SK-N-SH (cell line): ENCODE data around the gene MT1E. TPM values are rescaled to one million over a fixed set of nuclear protein-coding genes. Genes with fewer than 3 reads are reported as not detected.

Source experiments
- CTCF ChIA-PET: fragments of 300-600, 350-600 bp; formaldehyde crosslinking; extraction: SDS; loops from one replicate; lab custom pipeline; 2021; lab: Yijun Ruan, JAX
- POLR2A ChIA-PET: fragments of 350-600 bp; sonication (Branson Sonifier 250); formaldehyde crosslinking; extraction: SDS; loops from one replicate; lab custom pipeline; 2020; ENCODE audit warnings: antibody characterized with exemption, inconsistent platforms; lab: Yijun Ruan, JAX
- DNase-seq: peaks from one replicate; pipeline ENCODE4 v3.0.0; 2012
- H2AFZ ChIP-seq: fragments of 200-600 bp; sonication (generic); 2 replicates; pipeline ENCODE4 v1.8.1; 2016; ENCODE audit warnings: antibody characterized with exemption, mild to moderate bottlenecking, low read depth
- H3F3A ChIP-seq: fragments of 200-600 bp; sonication (generic); replicated peaks from 2 replicates; pipeline ENCODE3; 2016; ENCODE audit warnings: antibody characterized with exemption, mild to moderate bottlenecking; ENCODE audit not compliant: insufficient read depth
- H3K27ac ChIP-seq, 2 experiments: fragments of 200-500 bp in 1 of 2; fragments of 200-600 bp in 1 of 2; sonication (Bioruptor generic) in 1 of 2; sonication (generic), shearing (Covaris generic) in 1 of 2; 2 replicates each; pipeline versions ENCODE4 v1.5.1 to v1.6.1; 2014 to 2016; ENCODE audit warnings: low read depth in 2 of 2, inconsistent platforms in 1 of 2, low read length in 1 of 2, mild to moderate bottlenecking in 1 of 2, mixed read lengths in 1 of 2
- H3K27me3 ChIP-seq: fragments of 200-600 bp; sonication (generic), shearing (Covaris generic); 2 replicates; pipeline ENCODE4 v1.6.1; 2016; ENCODE audit warnings: mixed run types; ENCODE audit not compliant: insufficient read depth
- H3K36me3 ChIP-seq, 2 experiments: fragments of 200-500 bp in 1 of 2; fragments of 200-600 bp in 1 of 2; sonication (Bioruptor generic) in 1 of 2; sonication (generic) in 1 of 2; replicated peaks in 1 of 2; 2 replicates each; pipeline versions ENCODE3 to v1.5.1; 2014 to 2016; ENCODE audit warnings: low read length in 1 of 2, mild to moderate bottlenecking in 1 of 2; ENCODE audit not compliant: insufficient read depth in 2 of 2, control insufficient read depth in 1 of 2
- H3K4me1 ChIP-seq, 2 experiments: fragments of 200-500 bp in 1 of 2; fragments of 200-600 bp in 1 of 2; sonication (Bioruptor generic) in 1 of 2; sonication (generic), shearing (Covaris generic) in 1 of 2; 2 replicates each; pipeline versions ENCODE4 v1.5.1 to v1.6.1; 2014 to 2016; ENCODE audit warnings: low read depth in 1 of 2, low read length in 1 of 2, mixed run types in 1 of 2; ENCODE audit not compliant: insufficient read depth in 2 of 2, control insufficient read depth in 1 of 2
- H3K4me2 ChIP-seq: fragments of 200-600 bp; sonication (generic), shearing (Covaris generic); 2 replicates; pipeline ENCODE4 v1.6.1; 2017; ENCODE audit warnings: mixed run types
- H3K4me3 ChIP-seq, 2 experiments: fragments of 200-500 bp in 1 of 2; fragments of 200-600 bp in 1 of 2; sonication (Bioruptor generic) in 1 of 2; sonication (generic), shearing (Covaris generic) in 1 of 2; 2 replicates each; pipeline versions ENCODE4 v1.5.1 to v1.8.1; 2014 to 2016; ENCODE audit warnings: low read depth in 2 of 2, inconsistent platforms in 1 of 2, low read length in 1 of 2, mild to moderate bottlenecking in 1 of 2, mixed read lengths in 1 of 2, moderate library complexity in 1 of 2
- H3K79me2 ChIP-seq: fragments of 200-600 bp; sonication (generic); 2 replicates; pipeline ENCODE4 v1.8.1; 2017; ENCODE audit warnings: mild to moderate bottlenecking; ENCODE audit not compliant: insufficient read depth
- H3K9ac ChIP-seq: fragments of 200-600 bp; sonication (generic); 2 replicates; pipeline ENCODE4 v1.6.1; 2017; ENCODE audit warnings: mixed run types
- H3K9me2 ChIP-seq: fragments of 200-600 bp; sonication (generic); 2 replicates; pipeline ENCODE4 v1.6.1; 2017; ENCODE audit warnings: mixed run types
- H3K9me3 ChIP-seq: fragments of 200-600 bp; sonication (generic); 2 replicates; pipeline ENCODE4 v1.6.1; 2017; ENCODE audit warnings: mixed run types, mild to moderate bottlenecking, moderate library complexity
- H4K20me1 ChIP-seq: fragments of 200-600 bp; sonication (generic); 2 replicates; pipeline ENCODE4 v1.6.1; 2017; ENCODE audit warnings: mild to moderate bottlenecking, mixed run types; ENCODE audit not compliant: insufficient read depth
- CHD2 ChIP-seq: fragments of 150-350 bp; IDR thresholded peaks from 2 replicates; pipeline ENCODE4 v1.6.1; 2018; ENCODE audit warnings: low read length; ENCODE audit not compliant: partially characterized antibody
- EP300 ChIP-seq, 2 experiments: IDR thresholded peaks; 2 replicates each; pipeline versions ENCODE4 v1.4.0 to v1.6.1; 2012; ENCODE audit warnings: borderline replicate concordance in 1 of 2, low read depth in 1 of 2, low read length in 1 of 2
- NFIC ChIP-seq: IDR thresholded peaks from 2 replicates; pipeline ENCODE4 v1.4.0; 2012; ENCODE audit warnings: borderline replicate concordance
- PBX3 ChIP-seq: IDR thresholded peaks from 2 replicates; pipeline ENCODE4; 2012
- POLR2AphosphoS5 ChIP-seq: IDR thresholded peaks from 2 replicates; pipeline ENCODE4 v1.6.1; 2012; ENCODE audit warnings: low read depth, low read length
- RXRA ChIP-seq: IDR thresholded peaks from 2 replicates; pipeline ENCODE4 v1.4.0; 2012; ENCODE audit warnings: low read depth, mild to moderate bottlenecking, borderline replicate concordance
- TAF1 ChIP-seq: IDR thresholded peaks from 2 replicates; pipeline ENCODE4 v1.6.1; 2012; ENCODE audit warnings: low read depth, mild to moderate bottlenecking, low read length, moderate library complexity, borderline replicate concordance
- YY1 ChIP-seq: IDR thresholded peaks from 2 replicates; pipeline ENCODE4 v1.4.0; 2012; ENCODE audit warnings: low read depth, mild to moderate bottlenecking
- ZBTB33 ChIP-seq: IDR thresholded peaks from 2 replicates; pipeline ENCODE4 v1.4.0; 2012; ENCODE audit warnings: low read depth, borderline replicate concordance
- WGBS: methylation state at CpG from one replicate; pipeline ENCODE4 v1.1.6; 2017; ENCODE audit warnings: low lambda C conversion rate; 5-methylcytosine and 5-hydroxymethylcytosine counted together
- polyA plus RNA-seq, 3 experiments: library from polyadenylated mRNA; depleted of rRNA; stranded (reverse); fragments of >200 nt; gene quantifications; 2 replicates each; pipeline ENCODE4 v1.2.3, GENCODE V29; 2012
- TF ChIP-seq, protein P1 (sequence below): IDR thresholded peaks from 2 replicates; pipeline ENCODE4 v1.4.0; 2012; ENCODE audit warnings: low read depth, borderline replicate concordance

MT1E gene
- polyA plus RNA-seq, 1 of the 3 experiments (the other 2 are of a cell fraction), result 205 TPM

GRCh38 chr16:56584276-56584675 lies 41.3 kb upstream of the MT1E start (continued):
- TF ChIP-seq ZBTB33, result no peak
- TF ChIP-seq NFIC, result no peak
- TF ChIP-seq TAF1, result no peak

DNA sequence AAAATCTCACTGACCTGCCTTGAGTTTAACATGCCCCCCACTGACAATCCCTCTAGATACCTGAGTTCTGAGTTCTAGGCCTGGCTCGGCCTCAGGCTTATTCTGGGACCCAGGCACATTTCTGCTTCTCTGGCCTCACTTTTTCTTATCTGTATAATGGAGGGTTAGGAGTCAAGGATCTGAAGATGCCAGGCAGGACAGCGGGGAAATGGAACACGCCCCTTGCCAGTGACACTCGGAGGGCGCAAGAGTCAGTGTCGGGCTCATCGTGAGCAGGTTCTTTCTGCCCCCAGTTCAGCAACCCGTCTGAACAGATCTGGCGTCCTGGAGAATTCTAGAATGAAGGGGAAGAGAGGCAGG lies 36.8 kb upstream of the MT1E start:
- 34% methylated on average over 9 of the region's 9 CpGs for WGBS
- Histone ChIP-seq H3K79me2 (no peaks in the 10 kb centered on the region), H3K4me1 (peaks cover 0 to 8% of the 10 kb centered on the region in 2 experiments; a peak in 1 of 4 replicates), H3K9ac (no peak overlapping the region), H2AFZ (no peak overlapping the region), H3F3A (no peaks in the 10 kb centered on the region), H3K27me3 (no peaks in the 10 kb centered on the region; the same call in 1 of the 2 replicates), H3K4me2 (peak overlapping the region; percentile 93), H3K9me3 (no peaks in the 10 kb centered on the region), H3K4me3 (peak overlapping the region; percentile 49 to 74; a peak in 3 of 4 replicates), H3K27ac (no peak overlapping the region), H3K9me2 (no peaks in the 10 kb centered on the region), H3K36me3 (no peaks in the 10 kb centered on the region), H4K20me1 (no peaks in the 10 kb centered on the region)
- DNase-seq, result no peak
- ChIA-PET CTCF (interaction anchor here (1.0 to 4.1 kb wide), 3 partner anchors 12 to 114 kb away, joined by 4 to 28 read pairs (median 5); no protein-coding TSS in a partner anchor), POLR2A (no interaction called here)
- TF ChIP-seq POLR2AphosphoS5, result no peak
- no peak for TF ChIP-seq EP300 (IDR thresholded peaks at IDR 0.05; ENCODE audit: borderline replicate concordance in 1 of 2, low read depth in 1 of 2, low read length in 1 of 2)
- no peak for TF ChIP-seq PBX3
- TF ChIP-seq, protein P1, sequence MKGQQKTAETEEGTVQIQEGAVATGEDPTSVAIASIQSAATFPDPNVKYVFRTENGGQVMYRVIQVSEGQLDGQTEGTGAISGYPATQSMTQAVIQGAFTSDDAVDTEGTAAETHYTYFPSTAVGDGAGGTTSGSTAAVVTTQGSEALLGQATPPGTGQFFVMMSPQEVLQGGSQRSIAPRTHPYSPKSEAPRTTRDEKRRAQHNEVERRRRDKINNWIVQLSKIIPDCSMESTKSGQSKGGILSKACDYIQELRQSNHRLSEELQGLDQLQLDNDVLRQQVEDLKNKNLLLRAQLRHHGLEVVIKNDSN, result no peak
- no peak for TF ChIP-seq YY1
- TF ChIP-seq CHD2, result no peak
- TF ChIP-seq NFIC, result no peak
- TF ChIP-seq RXRA, result no peak
- TF ChIP-seq TAF1, result no peak
